ENCODE results near the gene PUS7L. TPM values are rescaled to one million over a fixed set of nuclear protein-coding genes. Genes with fewer than 3 reads are reported as not detected.
"Not testable (repeated sequence)": the region's sequence is repeated elsewhere in the genome, so short reads cannot be mapped to it uniquely, and the experiment has no call there.

PUS7L gene
- total RNA-seq, 1 donor from 2014 or later: 13.0 TPM

GRCh38 chr12:43696154-43696553 is 62.4 kb downstream of the PUS7L start:
- Histone ChIP-seq H3K36me3 (no peaks in the 10 kb centered on the region), H3K27me3 (no peaks in the 10 kb centered on the region), H3K27ac (no peak overlapping the region), H3K9me3 (no peaks in the 10 kb centered on the region), H3K4me1 (no peaks in the 10 kb centered on the region), H3K4me3 (no peak overlapping the region)
- TF ChIP-seq POLR2A (IDR thresholded peaks at IDR 0.05): no peak
- no peak for TF ChIP-seq CTCF (IDR thresholded peaks at IDR 0.05)
- no peak for TF ChIP-seq POLR2AphosphoS5 (IDR thresholded peaks at IDR 0.05; ENCODE audit: insufficient read depth in 1 of 2, low read depth in 1 of 2)
- no peak for DNase-seq (ENCODE audit: extremely low spot score in 2 of 2)
- intact Hi-C loops (cut with DNase I): no loop called here

GRCh38 chr12:43694879-43695278 is 63.7 kb downstream of the PUS7L start:
- no peak overlapping the region for H3K4me3 ChIP-seq
- intact Hi-C loops (cut with DNase I): no loop called here
- no peaks in the 10 kb centered on the region for H3K36me3 ChIP-seq
- no peaks in the 10 kb centered on the region for H3K27me3 ChIP-seq
- no peak for DNase-seq (ENCODE audit: extremely low spot score in 2 of 2)
- no peaks in the 10 kb centered on the region for H3K9me3 ChIP-seq
- TF ChIP-seq POLR2AphosphoS5 (IDR thresholded peaks at IDR 0.05; ENCODE audit: insufficient read depth in 1 of 2, low read depth in 1 of 2) (no peak), CTCF (IDR thresholded peaks at IDR 0.05) (no peak), POLR2A (IDR thresholded peaks at IDR 0.05) (no peak)
- no peak overlapping the region for H3K27ac ChIP-seq
- no peaks in the 10 kb centered on the region for H3K4me1 ChIP-seq

- Histone ChIP-seq H3K27me3 (no peaks in the 10 kb centered on the region), H3K36me3 (no peaks in the 10 kb centered on the region), H3K9me3 (no peaks in the 10 kb centered on the region), H3K4me3 (no peak overlapping the region), H3K27ac (no peak overlapping the region), H3K4me1 (no peaks in the 10 kb centered on the region)
- DNase-seq (ENCODE audit: extremely low spot score in 2 of 2): no peak
- no peak for TF ChIP-seq POLR2A (IDR thresholded peaks at IDR 0.05)
- no peak for TF ChIP-seq POLR2AphosphoS5 (IDR thresholded peaks at IDR 0.05; ENCODE audit: insufficient read depth in 1 of 2, low read depth in 1 of 2)
- TF ChIP-seq CTCF (IDR thresholded peaks at IDR 0.05): no peak
- intact Hi-C loops (cut with DNase I): no loop called here
These were observed 66.5 kb downstream of the PUS7L start for GRCh38 chr12:43692064-43692463.

GRCh38 chr12:43685491-43685890 is 73.1 kb downstream of the PUS7L start:
- DNase-seq (ENCODE audit: extremely low spot score in 2 of 2); intact Hi-C loops (cut with DNase I); H3K4me3 ChIP-seq; H3K27ac ChIP-seq; H3K4me1 ChIP-seq; H3K9me3 ChIP-seq; H3K36me3 ChIP-seq; H3K27me3 ChIP-seq: not testable (repeated sequence)

- Histone ChIP-seq H3K4me3 (no peak overlapping the region), H3K9me3 (no peaks in the 10 kb centered on the region), H3K36me3 (no peaks in the 10 kb centered on the region), H3K27me3 (no peaks in the 10 kb centered on the region), H3K27ac (no peak overlapping the region), H3K4me1 (no peaks in the 10 kb centered on the region)
- TF ChIP-seq POLR2A (IDR thresholded peaks at IDR 0.05) (no peak), CTCF (IDR thresholded peaks at IDR 0.05) (no peak), POLR2AphosphoS5 (IDR thresholded peaks at IDR 0.05; ENCODE audit: insufficient read depth in 1 of 2, low read depth in 1 of 2) (no peak)
- intact Hi-C loops (cut with DNase I): no loop called here
- DNase-seq (ENCODE audit: extremely low spot score in 2 of 2): no peak
These were observed 82.3 kb downstream of the PUS7L start for GRCh38 chr12:43676183-43676813.
